Cardiac muscle cell (in vitro differentiated cells and primary cell): ENCODE data around the gene CTIF. TPM values are rescaled to one million over a fixed set of nuclear protein-coding genes. Genes with fewer than 3 reads are reported as not detected.

Experiments used
- DNase-seq, 2 donors: peaks; one replicate each; pipeline versions ENCODE4 v3.0.0 to v3.0.0-alpha.2; 2010 to 2017; ENCODE audit warnings: low read depth in 1 of 2, low spot score in 1 of 2
- H3K27ac ChIP-seq: fragments of 200-600 bp; sonication (generic); 2 replicates; pipeline ENCODE4 v1.5.1; 2016
- H3K27me3 ChIP-seq: fragments of 200-600 bp; sonication (generic); 2 replicates; pipeline ENCODE4 v1.6.0; 2016; ENCODE audit warnings: control low read depth
- H3K36me3 ChIP-seq: fragments of 200-600 bp; sonication (generic); 2 replicates; pipeline ENCODE4 v1.5.1; 2016; ENCODE audit warnings: control low read depth
- H3K4me1 ChIP-seq: fragments of 200-600 bp; sonication (generic); 2 replicates; pipeline ENCODE4 v1.8.1; 2017; ENCODE audit warnings: low read depth, mild to moderate bottlenecking, mixed run types
- H3K4me3 ChIP-seq: fragments of 200-600 bp; sonication (generic); 2 replicates; pipeline ENCODE4 v1.5.1; 2016; ENCODE audit warnings: mild to moderate bottlenecking
- H3K9me3 ChIP-seq: fragments of 200-600 bp; sonication (generic); 2 replicates; pipeline ENCODE4 v1.5.1; 2017; ENCODE audit warnings: low read depth, mild to moderate bottlenecking, control low read depth
- CTCF ChIP-seq: IDR thresholded peaks from 2 replicates; pipeline ENCODE4 v1.5.1; 2012; ENCODE audit warnings: low read depth, mild to moderate bottlenecking, low read length
- polyA plus RNA-seq: library from polyadenylated mRNA; unstranded; fragments of >200 nt; fragmentation: Nextera tagmentation; extraction: Ambion mirVana; gene quantifications from 2 replicates; pipeline ENCODE4 v1.2.1, GENCODE V29; 2016
- total RNA-seq: library from RNA; depleted of rRNA; stranded (reverse); fragments of >200 nt; gene quantifications from 2 replicates; pipeline ENCODE4 v1.2.3, GENCODE V29; 2016

The CTIF gene
- total and polyA plus RNA-seq, 2 experiments from 2014 or later, result 16.5 to 22.0 TPM

- no peak for TF ChIP-seq CTCF
- no peaks in the 10 kb centered on the region for H3K9me3 ChIP-seq
- peaks cover 54% of the 10 kb centered on the region for H3K4me1 ChIP-seq
- DNase-seq, result no peak
- no peak overlapping the region for H3K4me3 ChIP-seq
- H3K36me3 ChIP-seq, result no peaks in the 10 kb centered on the region
- H3K27ac ChIP-seq, result no peak overlapping the region
- no peaks in the 10 kb centered on the region for H3K27me3 ChIP-seq
Observed at GRCh38 chr18:48774941-48775340, 236.1 kb downstream of the CTIF start.

- Histone ChIP-seq H3K27ac (no peak overlapping the region), H3K36me3 (no peaks in the 10 kb centered on the region), H3K9me3 (no peaks in the 10 kb centered on the region), H3K27me3 (no peaks in the 10 kb centered on the region), H3K4me3 (no peak overlapping the region), H3K4me1 (peaks cover 60% of the 10 kb centered on the region)
- no peak for TF ChIP-seq CTCF
- DNase-seq, result no peak
Observed at GRCh38 chr18:48775372-48776155, 236.7 kb downstream of the CTIF start.

GRCh38 chr18:48776156-48776555 lies 237.3 kb downstream of the CTIF start:
- no peaks in the 10 kb centered on the region for H3K36me3 ChIP-seq
- no peak for TF ChIP-seq CTCF
- H3K27me3 ChIP-seq, result no peaks in the 10 kb centered on the region
- no peak for DNase-seq
- no peaks in the 10 kb centered on the region for H3K9me3 ChIP-seq
- peaks cover 66% of the 10 kb centered on the region for H3K4me1 ChIP-seq
- no peak overlapping the region for H3K4me3 ChIP-seq
- H3K27ac ChIP-seq, result no peak overlapping the region

- Histone ChIP-seq H3K27ac (peak overlapping the region; percentile 34), H3K9me3 (no peaks in the 10 kb centered on the region), H3K4me3 (no peak overlapping the region), H3K27me3 (no peaks in the 10 kb centered on the region), H3K36me3 (no peaks in the 10 kb centered on the region), H3K4me1 (peaks cover 68% of the 10 kb centered on the region)
- no peak for DNase-seq
- no peak for TF ChIP-seq CTCF
Observed at GRCh38 chr18:48776641-48777025, 237.8 kb downstream of the CTIF start.

GRCh38 chr18:48777026-48777743 lies 238.4 kb downstream of the CTIF start:
- peak; percentile 57 to 79 for DNase-seq
- Histone ChIP-seq H3K9me3 (no peaks in the 10 kb centered on the region), H3K4me3 (no peak overlapping the region), H3K4me1 (peaks cover 74% of the 10 kb centered on the region), H3K36me3 (no peaks in the 10 kb centered on the region), H3K27me3 (no peaks in the 10 kb centered on the region), H3K27ac (peak overlapping the region; percentile 51)
- TF ChIP-seq CTCF, result peak; percentile 83
